NB4 (cell line): ENCODE results near the gene CTNNA3.

ENCODE experiments used
- DNase-seq: peaks from one replicate; pipeline ENCODE4 v3.0.0; 2010; ENCODE audit warnings: low read depth
- H3K4me3 ChIP-seq: one replicate; pipeline ENCODE4 v1.5.1; 2011; ENCODE audit warnings: mild to moderate bottlenecking, low read depth, low read length, moderate library complexity
- MYC ChIP-seq: IDR thresholded peaks from 2 replicates; pipeline ENCODE4 v1.6.1; 2011; ENCODE audit warnings: low read depth, low read length
- POLR2A ChIP-seq: IDR thresholded peaks from 2 replicates; pipeline ENCODE4 v1.6.1; 2011; ENCODE audit warnings: mild to moderate bottlenecking; ENCODE audit not compliant: insufficient read length; ENCODE audit errors: extremely low read depth
- TF ChIP-seq, protein P1 (sequence below): IDR thresholded peaks from one replicate; pipeline ENCODE4 v1.5.1; 2012; ENCODE audit warnings: low read depth, low read length
- TF ChIP-seq, protein P2 (sequence below): IDR thresholded peaks from 2 replicates; pipeline ENCODE4 v1.6.1; 2011; ENCODE audit warnings: low read depth, low read length

Gene CTNNA3

DNA sequence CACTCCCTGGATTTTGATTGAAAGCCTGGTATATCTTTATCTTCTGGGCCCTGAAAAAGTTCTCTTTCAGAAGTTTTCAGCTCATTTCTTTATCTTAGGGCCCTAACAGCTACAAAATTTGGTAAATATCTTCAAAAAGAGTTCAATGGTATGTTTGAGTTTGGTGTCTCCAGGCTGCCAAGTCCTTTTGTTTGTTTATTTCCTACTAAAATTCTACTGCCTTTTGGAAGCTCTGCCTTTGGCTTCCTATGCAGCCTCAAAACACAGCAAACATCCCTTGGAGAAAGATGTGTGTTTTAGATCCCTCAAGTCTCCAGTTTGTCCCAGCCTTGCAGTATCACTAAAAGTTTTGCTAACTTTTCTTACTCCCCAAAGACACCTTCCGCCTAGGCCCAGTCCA, 623.3 kb downstream of the CTNNA3 start:
- TF ChIP-seq, protein P1, sequence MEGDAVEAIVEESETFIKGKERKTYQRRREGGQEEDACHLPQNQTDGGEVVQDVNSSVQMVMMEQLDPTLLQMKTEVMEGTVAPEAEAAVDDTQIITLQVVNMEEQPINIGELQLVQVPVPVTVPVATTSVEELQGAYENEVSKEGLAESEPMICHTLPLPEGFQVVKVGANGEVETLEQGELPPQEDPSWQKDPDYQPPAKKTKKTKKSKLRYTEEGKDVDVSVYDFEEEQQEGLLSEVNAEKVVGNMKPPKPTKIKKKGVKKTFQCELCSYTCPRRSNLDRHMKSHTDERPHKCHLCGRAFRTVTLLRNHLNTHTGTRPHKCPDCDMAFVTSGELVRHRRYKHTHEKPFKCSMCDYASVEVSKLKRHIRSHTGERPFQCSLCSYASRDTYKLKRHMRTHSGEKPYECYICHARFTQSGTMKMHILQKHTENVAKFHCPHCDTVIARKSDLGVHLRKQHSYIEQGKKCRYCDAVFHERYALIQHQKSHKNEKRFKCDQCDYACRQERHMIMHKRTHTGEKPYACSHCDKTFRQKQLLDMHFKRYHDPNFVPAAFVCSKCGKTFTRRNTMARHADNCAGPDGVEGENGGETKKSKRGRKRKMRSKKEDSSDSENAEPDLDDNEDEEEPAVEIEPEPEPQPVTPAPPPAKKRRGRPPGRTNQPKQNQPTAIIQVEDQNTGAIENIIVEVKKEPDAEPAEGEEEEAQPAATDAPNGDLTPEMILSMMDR = no peak
- TF ChIP-seq, protein P2, sequence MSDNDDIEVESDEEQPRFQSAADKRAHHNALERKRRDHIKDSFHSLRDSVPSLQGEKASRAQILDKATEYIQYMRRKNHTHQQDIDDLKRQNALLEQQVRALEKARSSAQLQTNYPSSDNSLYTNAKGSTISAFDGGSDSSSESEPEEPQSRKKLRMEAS = no peak
- TF ChIP-seq POLR2A = no peak
- no peak for TF ChIP-seq MYC
- no peak overlapping the region for H3K4me3 ChIP-seq
- no peak for DNase-seq

DNA sequence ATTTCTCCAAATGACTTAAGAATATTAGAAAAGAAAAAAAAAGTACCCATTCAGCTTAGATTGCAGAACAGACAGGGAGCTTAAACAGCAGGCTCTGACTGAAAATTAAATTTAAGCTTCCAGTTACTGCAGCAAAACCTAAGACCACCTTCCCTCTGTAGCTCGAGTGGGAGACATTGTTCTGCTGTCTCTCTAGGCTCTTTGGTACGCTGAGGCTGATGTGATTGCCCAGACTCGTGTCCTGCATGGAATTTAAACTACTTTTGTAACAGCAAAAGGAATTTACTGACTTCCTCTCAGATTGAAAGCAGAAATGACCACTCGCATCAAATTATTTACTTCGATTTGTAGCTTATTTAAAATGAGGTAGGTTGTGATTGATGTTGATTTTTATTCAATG, 645.6 kb downstream of the CTNNA3 start:
- no peak for TF ChIP-seq POLR2A
- TF ChIP-seq, protein P2 = no peak
- TF ChIP-seq, protein P1 = no peak
- no peak for TF ChIP-seq MYC
- no peak overlapping the region for H3K4me3 ChIP-seq

DNA sequence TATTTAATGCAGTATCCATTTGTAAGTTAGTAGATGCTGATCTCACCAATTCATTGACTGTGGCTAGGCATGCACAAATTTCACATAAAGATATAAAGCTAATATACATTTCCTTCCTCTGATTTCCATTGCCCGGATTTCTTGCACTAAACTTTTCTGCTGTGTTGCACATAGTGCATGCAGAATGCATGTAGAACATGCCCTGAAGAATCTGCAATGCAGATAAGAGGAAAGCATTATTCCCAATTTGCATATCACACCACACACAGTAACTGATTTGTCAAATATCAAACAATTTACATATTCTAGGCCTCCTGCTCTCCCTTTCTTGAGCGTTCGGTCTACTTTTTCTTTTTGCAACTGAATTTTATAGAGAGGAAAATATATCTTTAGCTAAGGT, 646.0 kb downstream of the CTNNA3 start:
- no peak for TF ChIP-seq MYC
- no peak for TF ChIP-seq POLR2A
- TF ChIP-seq, protein P1 = no peak
- TF ChIP-seq, protein P2 = no peak
- DNase-seq = no peak
- no peak overlapping the region for H3K4me3 ChIP-seq

More for the DNA sequence above, 645.6 kb downstream of the CTNNA3 start:
- DNase-seq = no peak

GRCh38 chr10:67046507-67046906, 649.5 kb downstream of the CTNNA3 start:
- no peak for TF ChIP-seq POLR2A
- TF ChIP-seq, protein P2 = no peak
- TF ChIP-seq, protein P1 = no peak
- no peak for TF ChIP-seq MYC
- no peak for DNase-seq
- no peak overlapping the region for H3K4me3 ChIP-seq

GRCh38 chr10:67045404-67045803, 650.6 kb downstream of the CTNNA3 start:
- no peak for DNase-seq
- H3K4me3 ChIP-seq = no peak overlapping the region
- TF ChIP-seq, protein P1 = no peak
- TF ChIP-seq MYC = no peak
- TF ChIP-seq, protein P2 = no peak
- no peak for TF ChIP-seq POLR2A
